ENCODE results near the gene ST6GALNAC3. TPM values are rescaled to one million over a fixed set of nuclear protein-coding genes. Genes with fewer than 3 reads are reported as not detected.

Gene ST6GALNAC3
- polyA plus RNA-seq, 1 donor (not counting 4 experiments of a cell fraction or from before 2014, with no cell fraction given): 0.08 TPM

DNA sequence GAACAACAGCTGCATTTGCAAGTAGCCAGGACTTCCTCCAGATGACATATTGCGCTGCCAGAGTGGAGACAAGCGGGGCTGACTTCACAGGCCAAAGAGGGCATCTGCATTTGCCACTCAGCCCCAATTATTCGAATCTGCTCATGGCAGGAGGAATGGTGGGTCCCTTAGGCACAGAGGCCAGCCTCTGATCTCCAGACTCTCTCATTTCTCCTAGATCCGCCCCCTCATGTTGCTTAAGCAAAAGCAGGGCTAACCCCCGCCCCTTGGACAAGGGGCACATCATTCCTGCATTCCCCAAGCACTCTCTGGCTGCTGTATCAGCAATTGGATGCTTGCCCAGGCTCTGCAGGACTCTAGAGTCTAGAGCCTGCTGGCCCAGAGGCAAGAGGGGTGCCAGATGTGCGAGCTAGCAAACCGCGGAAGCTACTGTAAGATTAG, 262.4 kb downstream of the ST6GALNAC3 start:
- Histone ChIP-seq H3K27me3 (ENCODE audit: control insufficient read depth, extremely low read depth, insufficient read depth, low read length) (no peaks in the 10 kb centered on the region), H3K4me1 (ENCODE audit: control insufficient read depth, extremely low read depth, insufficient read depth, low read length) (no peaks in the 10 kb centered on the region), H3K79me2 (ENCODE audit: control insufficient read depth, insufficient read depth, low read length) (no peaks in the 10 kb centered on the region), H3K4me3 (ENCODE audit: control insufficient read depth in 2 of 3, extremely low read depth in 1 of 3, insufficient read depth in 2 of 3, low read depth in 1 of 3, low read length in 3 of 3) (no peak overlapping the region), H3K27ac (ENCODE audit: control insufficient read depth, insufficient read depth, low read length) (no peak overlapping the region), H3K9me1 (ENCODE audit: control insufficient read depth, extremely low read depth, insufficient read depth, low read length) (no peaks in the 10 kb centered on the region), H3K36me3 (ENCODE audit: control insufficient read depth in 2 of 2, extremely low read depth in 1 of 2, insufficient read depth in 2 of 2, low read length in 2 of 2) (no peaks in the 10 kb centered on the region), H2AFZ (ENCODE audit: control insufficient read depth, low read length) (no peak overlapping the region), H3K4me2 (ENCODE audit: control insufficient read depth, extremely low read depth, insufficient read depth, low read depth, low read length) (no peak overlapping the region), H4K20me1 (ENCODE audit: control insufficient read depth, extremely low read depth, insufficient read depth, low read length) (no peaks in the 10 kb centered on the region), H3K9ac (ENCODE audit: control insufficient read depth, extremely low read depth, insufficient read depth, low read length) (no peak overlapping the region), H3K9me3 (ENCODE audit: control insufficient read depth, low read depth, low read length) (no peaks in the 10 kb centered on the region)
- dilution Hi-C loops (cut with MboI; ENCODE audit: extremely low pct_ligation_motif_present, low sequenced_read_pairs): no loop called here
- TF ChIP-seq, protein P1, sequence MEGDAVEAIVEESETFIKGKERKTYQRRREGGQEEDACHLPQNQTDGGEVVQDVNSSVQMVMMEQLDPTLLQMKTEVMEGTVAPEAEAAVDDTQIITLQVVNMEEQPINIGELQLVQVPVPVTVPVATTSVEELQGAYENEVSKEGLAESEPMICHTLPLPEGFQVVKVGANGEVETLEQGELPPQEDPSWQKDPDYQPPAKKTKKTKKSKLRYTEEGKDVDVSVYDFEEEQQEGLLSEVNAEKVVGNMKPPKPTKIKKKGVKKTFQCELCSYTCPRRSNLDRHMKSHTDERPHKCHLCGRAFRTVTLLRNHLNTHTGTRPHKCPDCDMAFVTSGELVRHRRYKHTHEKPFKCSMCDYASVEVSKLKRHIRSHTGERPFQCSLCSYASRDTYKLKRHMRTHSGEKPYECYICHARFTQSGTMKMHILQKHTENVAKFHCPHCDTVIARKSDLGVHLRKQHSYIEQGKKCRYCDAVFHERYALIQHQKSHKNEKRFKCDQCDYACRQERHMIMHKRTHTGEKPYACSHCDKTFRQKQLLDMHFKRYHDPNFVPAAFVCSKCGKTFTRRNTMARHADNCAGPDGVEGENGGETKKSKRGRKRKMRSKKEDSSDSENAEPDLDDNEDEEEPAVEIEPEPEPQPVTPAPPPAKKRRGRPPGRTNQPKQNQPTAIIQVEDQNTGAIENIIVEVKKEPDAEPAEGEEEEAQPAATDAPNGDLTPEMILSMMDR (optimal IDR thresholded peaks at IDR 0.05 in 1 of 3, IDR thresholded peaks at IDR 0.05 in 1 of 3, conservative IDR thresholded peaks at IDR 0.05 in 1 of 3; ENCODE audit: extremely low read depth in 1 of 3, insufficient read depth in 2 of 3, low read length in 3 of 3): no peak
- no peak for TF ChIP-seq EZH2 (IDR thresholded peaks at IDR 0.05; ENCODE audit: low read length)
- FAIRE-seq (no peak), DNase-seq (ENCODE audit: low read depth, low spot score) (no peak)

- no peaks in the 10 kb centered on the region for H3K27me3 ChIP-seq (ENCODE audit: control insufficient read depth, extremely low read depth, insufficient read depth, low read length)
- no peak overlapping the region for H3K4me2 ChIP-seq (ENCODE audit: control insufficient read depth, extremely low read depth, insufficient read depth, low read depth, low read length)
- no peaks in the 10 kb centered on the region for H3K4me1 ChIP-seq (ENCODE audit: control insufficient read depth, extremely low read depth, insufficient read depth, low read length)
- no peak overlapping the region for H3K9ac ChIP-seq (ENCODE audit: control insufficient read depth, extremely low read depth, insufficient read depth, low read length)
- H3K36me3 ChIP-seq (ENCODE audit: control insufficient read depth in 2 of 2, extremely low read depth in 1 of 2, insufficient read depth in 2 of 2, low read length in 2 of 2): no peaks in the 10 kb centered on the region
- H3K9me1 ChIP-seq (ENCODE audit: control insufficient read depth, extremely low read depth, insufficient read depth, low read length): no peaks in the 10 kb centered on the region
- FAIRE-seq (no peak), DNase-seq (ENCODE audit: low read depth, low spot score) (no peak)
- dilution Hi-C loops (cut with MboI; ENCODE audit: extremely low pct_ligation_motif_present, low sequenced_read_pairs): no loop called here
- H2AFZ ChIP-seq (ENCODE audit: control insufficient read depth, low read length): no peak overlapping the region
- no peak overlapping the region for H3K4me3 ChIP-seq (ENCODE audit: control insufficient read depth in 2 of 3, extremely low read depth in 1 of 3, insufficient read depth in 2 of 3, low read depth in 1 of 3, low read length in 3 of 3)
- H3K79me2 ChIP-seq (ENCODE audit: control insufficient read depth, insufficient read depth, low read length): no peaks in the 10 kb centered on the region
- no peaks in the 10 kb centered on the region for H4K20me1 ChIP-seq (ENCODE audit: control insufficient read depth, extremely low read depth, insufficient read depth, low read length)
- H3K9me3 ChIP-seq (ENCODE audit: control insufficient read depth, low read depth, low read length): no peaks in the 10 kb centered on the region
- H3K27ac ChIP-seq (ENCODE audit: control insufficient read depth, insufficient read depth, low read length): no peak overlapping the region
- TF ChIP-seq, protein P1 (optimal IDR thresholded peaks at IDR 0.05 in 1 of 3, IDR thresholded peaks at IDR 0.05 in 1 of 3, conservative IDR thresholded peaks at IDR 0.05 in 1 of 3; ENCODE audit: extremely low read depth in 1 of 3, insufficient read depth in 2 of 3, low read length in 3 of 3): no peak
- TF ChIP-seq EZH2 (IDR thresholded peaks at IDR 0.05; ENCODE audit: low read length): no peak
Observed at GRCh38 chr1:76337542-76338219, 263.1 kb downstream of the ST6GALNAC3 start.

Measured in keratinocyte (primary cell).